NCI-H446 (cell line): ENCODE results near the gene FUS.
"Not testable (repeated sequence)": the region's sequence is repeated elsewhere in the genome, so short reads cannot be mapped to it uniquely, and the experiment has no call there.

Experiments
- DNase-seq, 2 experiments: peaks; one replicate each; lab custom pipeline; 2025; lab: John Stamatoyannopoulos, UW

FUS gene

GRCh38 chr16:31143694-31144148 is 36.2 kb upstream of the FUS start:
- no peak for DNase-seq

DNA sequence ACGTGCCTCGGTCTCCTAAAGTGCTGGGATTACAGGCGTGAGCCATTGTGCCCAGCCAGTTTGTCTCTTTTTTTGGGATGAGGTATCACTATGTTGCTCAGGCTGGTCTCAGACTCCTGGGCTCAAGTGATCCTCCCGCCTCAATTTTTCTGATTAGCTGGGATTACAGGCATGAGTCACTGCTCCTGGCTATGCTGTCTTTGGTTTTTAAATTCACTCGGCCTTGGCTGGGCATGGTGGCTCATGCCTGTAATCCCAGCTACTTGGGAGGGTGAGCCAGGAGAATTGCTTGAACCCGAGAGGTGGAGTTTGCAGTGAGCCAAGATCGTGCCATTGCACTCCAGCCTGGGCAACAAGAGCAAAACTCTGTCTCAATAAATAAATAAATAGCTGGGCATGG is 35.5 kb upstream of the FUS start:
- DNase-seq = not testable (repeated sequence)

DNA sequence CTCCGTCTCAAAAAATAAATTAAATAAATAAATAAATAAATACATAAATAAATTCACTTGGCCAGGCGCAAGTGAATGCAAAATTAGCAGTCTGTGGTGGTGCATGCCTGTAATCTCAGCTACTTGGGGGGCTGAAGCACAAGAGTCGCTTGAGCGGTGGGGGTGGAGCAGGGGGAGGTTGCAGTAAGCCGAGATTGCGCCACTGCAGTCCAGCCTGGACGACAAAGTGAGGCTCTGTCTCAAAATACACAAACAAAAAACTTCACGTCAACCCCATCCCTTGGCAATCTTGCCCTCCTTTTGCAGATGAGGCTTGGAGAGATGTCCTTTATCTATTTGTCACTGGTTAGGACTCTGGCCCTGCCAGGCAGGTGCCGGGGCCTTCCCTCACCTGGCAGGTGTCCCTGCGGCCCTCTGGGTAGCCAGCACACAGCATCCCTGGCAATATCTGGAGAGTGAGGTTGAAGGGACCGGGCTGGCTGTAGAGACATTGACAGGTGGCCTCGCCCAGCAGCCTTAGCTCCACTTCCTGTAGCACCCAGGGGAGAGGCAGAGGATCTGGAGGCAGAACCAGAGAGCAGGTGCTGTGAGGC is 34.4 kb upstream of the FUS start:
- no peak for DNase-seq

GRCh38 chr16:31147574-31147973 is 32.4 kb upstream of the FUS start:
- no peak for DNase-seq

GRCh38 chr16:31148281-31148728 is 31.6 kb upstream of the FUS start:
- DNase-seq = no peak

DNA sequence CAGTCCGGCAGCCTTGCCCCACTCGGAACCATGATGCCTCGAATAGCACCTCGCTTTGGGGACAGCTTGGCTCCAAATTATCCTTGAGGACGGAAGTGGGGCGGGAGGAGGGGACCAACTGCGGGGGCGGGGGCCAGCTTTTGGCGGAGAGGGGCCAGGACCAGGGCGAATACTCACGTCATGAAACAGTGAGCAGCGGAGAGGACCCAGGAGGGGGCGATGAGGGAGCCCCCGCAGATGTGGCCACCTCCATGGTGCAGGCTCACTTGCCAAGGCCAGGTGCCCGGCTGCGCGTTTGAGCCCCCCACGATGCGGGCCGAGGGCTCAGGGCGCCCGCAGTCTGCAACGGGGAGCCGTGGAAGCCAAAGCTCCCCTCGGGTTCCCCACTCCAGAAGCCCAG is 31.0 kb upstream of the FUS start:
- no peak for DNase-seq

- DNase-seq = no peak
Measured at GRCh38 chr16:31149332-31149731, 30.6 kb upstream of the FUS start.

- DNase-seq = no peak
Measured at GRCh38 chr16:31149894-31150890, 29.7 kb upstream of the FUS start, which contains the start of gene PRSS36. PRSS36 (minus strand) TSS chr16:31150066; CDS start chr16:31150035, 31 bp downstream.

DNA sequence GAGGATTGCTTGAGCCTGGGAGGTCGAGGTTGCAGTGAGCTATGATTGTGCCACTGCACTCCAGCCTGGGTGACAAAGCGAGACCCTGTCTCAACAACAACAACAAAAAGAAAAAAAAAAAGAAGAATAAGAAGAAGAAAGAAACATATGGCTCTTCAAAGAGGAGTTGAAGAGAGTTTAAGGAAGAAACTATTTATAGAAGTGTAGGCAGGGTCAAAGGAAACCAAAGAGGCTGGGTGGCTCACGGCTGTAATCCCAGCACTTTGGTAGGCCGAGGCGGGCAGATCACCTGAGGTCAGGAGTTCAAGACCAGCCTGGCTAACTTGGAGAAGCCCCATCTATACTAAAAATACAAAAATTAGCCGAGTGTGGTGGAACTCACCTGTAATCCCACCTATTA is 29.0 kb upstream of the FUS start:
- not testable (repeated sequence) for DNase-seq

GRCh38 chr16:31157136-31157535 is 22.8 kb upstream of the FUS start:
- DNase-seq = no peak

DNA sequence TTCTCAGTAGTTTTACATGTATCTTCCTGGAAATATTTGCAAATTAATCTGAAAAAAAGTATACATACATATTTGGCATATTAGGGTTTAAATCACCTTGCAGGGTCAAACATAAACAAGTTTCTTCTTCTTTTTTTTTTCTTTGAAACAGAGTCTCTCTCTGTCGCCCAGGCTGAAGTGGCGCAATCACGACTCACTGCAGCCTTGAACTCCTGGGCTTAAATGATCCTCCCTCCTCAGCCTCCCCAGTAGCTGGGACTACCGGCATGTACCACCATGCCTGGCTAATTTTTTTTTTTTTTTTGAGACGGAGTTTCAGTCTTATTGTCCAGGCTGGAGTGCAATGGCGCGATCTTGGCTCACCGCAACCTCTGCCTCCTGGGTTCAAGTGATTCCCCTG is 12.6 kb upstream of the FUS start:
- no peak for DNase-seq

DNA sequence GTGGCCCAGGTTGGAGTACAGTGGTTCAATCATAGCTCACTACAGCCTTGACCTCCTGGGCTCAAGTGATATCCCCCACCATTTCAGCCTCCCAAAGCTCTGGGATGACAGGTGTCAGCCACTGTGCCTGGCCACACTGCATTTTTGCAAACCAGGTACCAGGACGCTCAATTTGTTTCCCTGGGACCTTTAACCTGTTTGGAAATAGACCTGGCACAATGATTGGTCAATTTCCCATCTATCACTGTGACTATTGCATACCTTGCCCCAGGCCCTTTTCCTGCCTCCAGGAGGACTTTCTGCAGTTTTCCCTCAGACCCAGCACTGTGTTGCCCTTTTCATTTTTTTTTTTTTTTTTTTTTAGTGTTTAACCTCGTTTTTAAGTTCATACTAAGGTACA is 11.1 kb upstream of the FUS start:
- DNase-seq = no peak

DNA sequence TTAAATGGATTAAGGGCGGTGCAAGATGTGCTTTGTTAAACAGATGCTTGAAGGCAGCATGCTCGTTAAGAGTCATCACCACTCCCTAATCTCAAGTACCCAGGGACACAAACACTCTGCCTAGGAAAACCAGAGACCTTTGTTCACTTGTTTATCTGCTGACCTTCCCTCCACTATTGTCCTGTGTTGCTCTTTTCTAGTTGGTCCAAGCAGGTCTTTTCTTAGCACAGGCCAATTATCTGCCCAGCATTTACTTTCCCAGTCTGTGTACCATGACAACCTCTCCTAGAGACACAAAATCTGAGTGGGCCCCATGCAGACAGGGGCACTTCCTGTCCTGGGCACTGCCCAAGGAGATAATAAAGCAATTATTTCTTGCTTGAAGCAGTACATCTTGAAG is 9.9 kb upstream of the FUS start:
- DNase-seq = not testable (repeated sequence)

- no peak for DNase-seq
Measured at GRCh38 chr16:31177136-31177535, 2.8 kb upstream of the FUS start.

DNA sequence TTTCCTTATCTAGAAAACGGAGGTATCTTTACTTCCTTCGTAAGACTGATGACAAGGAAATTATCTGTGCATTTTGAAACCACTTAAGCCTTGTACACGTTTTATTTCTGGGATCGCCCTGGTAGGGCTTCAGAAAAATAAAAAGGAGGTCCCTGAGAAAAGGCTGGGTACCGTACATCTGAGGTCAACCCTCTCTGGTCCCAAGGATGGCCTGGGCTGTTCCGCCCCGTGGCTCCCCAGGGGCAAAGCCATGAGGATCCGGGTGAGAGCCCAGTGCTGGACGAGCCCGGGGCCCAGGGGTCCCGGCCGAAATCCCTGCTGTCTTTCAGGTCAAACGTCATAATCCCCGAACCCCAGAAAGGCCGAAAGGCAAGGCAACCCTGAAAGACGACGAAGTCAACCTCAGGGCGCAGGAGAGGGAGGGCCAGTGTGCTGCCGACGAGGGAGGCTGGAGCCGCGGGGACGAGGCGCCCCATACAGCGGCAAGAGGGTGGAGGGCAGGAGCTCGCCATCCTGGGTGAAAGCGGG is 656 bp upstream of the FUS start:
- no peak for DNase-seq

- DNase-seq = no peak
Measured at GRCh38 chr16:31181102-31181830, 1.3 kb downstream of the FUS start.

- no peak for DNase-seq
Measured at GRCh38 chr16:31182391-31182790, 2.5 kb downstream of the FUS start.

GRCh38 chr16:31183432-31184428 is 3.8 kb downstream of the FUS start:
- DNase-seq = no peak

DNA sequence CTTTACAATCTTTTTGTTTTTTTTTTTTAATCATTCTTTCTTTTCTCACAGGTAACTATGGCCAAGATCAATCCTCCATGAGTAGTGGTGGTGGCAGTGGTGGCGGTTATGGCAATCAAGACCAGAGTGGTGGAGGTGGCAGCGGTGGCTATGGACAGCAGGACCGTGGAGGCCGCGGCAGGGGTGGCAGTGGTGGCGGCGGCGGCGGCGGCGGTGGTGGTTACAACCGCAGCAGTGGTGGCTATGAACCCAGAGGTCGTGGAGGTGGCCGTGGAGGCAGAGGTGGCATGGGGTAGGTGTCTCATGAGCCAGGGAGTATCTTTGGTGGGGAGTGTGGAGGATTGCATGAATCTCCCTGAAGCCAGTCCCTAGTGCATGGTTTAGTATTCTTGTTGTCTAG is 4.9 kb downstream of the FUS start:
- DNase-seq = no peak

DNA sequence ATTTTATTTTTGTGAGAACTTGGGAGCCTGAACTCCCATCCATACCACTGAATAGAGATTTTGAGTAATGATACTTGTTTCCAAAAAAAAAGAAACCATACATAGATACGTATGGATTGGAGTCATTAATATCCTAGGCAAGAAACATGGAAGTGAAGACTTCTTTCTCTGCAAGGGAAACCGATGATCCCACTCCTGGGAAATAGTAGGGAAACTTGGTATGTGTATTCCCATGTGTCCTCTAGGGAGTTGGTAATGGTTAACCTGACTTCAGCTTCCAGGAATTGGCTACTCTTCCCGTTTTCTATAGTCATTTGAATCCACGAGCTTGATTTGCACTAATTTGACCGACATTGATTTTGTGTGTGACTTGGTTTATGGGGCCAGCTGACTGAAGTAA is 5.4 kb downstream of the FUS start:
- no peak for DNase-seq

GRCh38 chr16:31186176-31186575 is 6.2 kb downstream of the FUS start:
- DNase-seq = no peak
